Bronchial epithelial cell (primary cell): Measurements from ENCODE around the gene PPP2R5C. TPM values are rescaled to one million over a fixed set of nuclear protein-coding genes. Genes with fewer than 3 reads are reported as not detected.

Experiments
- DNase-seq: peaks from one replicate; pipeline ENCODE4 v3.0.0-alpha.2; 2010; ENCODE audit warnings: low read depth
- FAIRE-seq: peaks from 2 replicates; lab custom pipeline; 2011; peaks lifted over from hg19 to GRCh38; lab: Jason Lieb, UNC
- H3K27me3 ChIP-seq: 2 replicates; pipeline ENCODE4 v1.5.1; 2011; ENCODE audit warnings: low read length; ENCODE audit not compliant: control insufficient read depth, insufficient read depth
- H3K36me3 ChIP-seq: 2 replicates; pipeline ENCODE4 v1.5.1; 2011; ENCODE audit warnings: low read length; ENCODE audit not compliant: control insufficient read depth, insufficient read depth
- H3K4me3 ChIP-seq: 2 replicates; pipeline ENCODE4 v1.5.1; 2011; ENCODE audit warnings: mild to moderate bottlenecking, low read depth, low read length, control low read depth
- total RNA-seq: library from RNA; depleted of rRNA; stranded (reverse); fragments of >200 nt; gene quantifications from 2 replicates; pipeline ENCODE4 v1.2.1, GENCODE V29; 2014
- TF ChIP-seq, protein P1 (sequence below): IDR thresholded peaks from 2 replicates; pipeline ENCODE4 v1.5.1; 2011; ENCODE audit warnings: mild to moderate bottlenecking, moderate library complexity, low read length, control low read depth, inconsistent platforms; ENCODE audit not compliant: insufficient read depth, severe bottlenecking

Gene PPP2R5C
- total RNA-seq, 1 donor from 2014 or later = 71.3 TPM

DNA sequence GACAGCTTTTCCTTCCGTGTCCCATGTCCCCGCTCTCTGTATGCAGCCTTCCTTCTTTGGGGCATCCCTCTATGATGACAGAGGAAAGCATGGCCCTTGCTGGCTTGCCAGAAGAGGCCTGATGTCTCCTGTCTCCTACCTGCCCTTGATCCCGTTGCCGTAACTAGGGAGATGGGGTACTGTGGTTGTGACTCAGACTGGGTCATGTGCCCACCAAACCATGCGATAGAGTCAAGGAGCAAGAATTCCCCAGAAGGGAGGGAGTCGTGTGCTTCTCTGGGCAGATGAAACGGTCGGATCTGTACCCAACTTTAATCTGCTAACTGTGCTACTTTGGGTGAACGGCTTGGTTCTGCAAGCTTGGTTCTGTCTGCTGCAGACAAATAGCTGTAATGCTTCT, 103.8 kb downstream of the PPP2R5C start:
- Histone ChIP-seq H3K36me3 (peaks cover 4% of the 10 kb centered on the region), H3K27me3 (no peaks in the 10 kb centered on the region), H3K4me3 (no peak overlapping the region)
- no peak for FAIRE-seq
- DNase-seq = no peak
- TF ChIP-seq, protein P1, sequence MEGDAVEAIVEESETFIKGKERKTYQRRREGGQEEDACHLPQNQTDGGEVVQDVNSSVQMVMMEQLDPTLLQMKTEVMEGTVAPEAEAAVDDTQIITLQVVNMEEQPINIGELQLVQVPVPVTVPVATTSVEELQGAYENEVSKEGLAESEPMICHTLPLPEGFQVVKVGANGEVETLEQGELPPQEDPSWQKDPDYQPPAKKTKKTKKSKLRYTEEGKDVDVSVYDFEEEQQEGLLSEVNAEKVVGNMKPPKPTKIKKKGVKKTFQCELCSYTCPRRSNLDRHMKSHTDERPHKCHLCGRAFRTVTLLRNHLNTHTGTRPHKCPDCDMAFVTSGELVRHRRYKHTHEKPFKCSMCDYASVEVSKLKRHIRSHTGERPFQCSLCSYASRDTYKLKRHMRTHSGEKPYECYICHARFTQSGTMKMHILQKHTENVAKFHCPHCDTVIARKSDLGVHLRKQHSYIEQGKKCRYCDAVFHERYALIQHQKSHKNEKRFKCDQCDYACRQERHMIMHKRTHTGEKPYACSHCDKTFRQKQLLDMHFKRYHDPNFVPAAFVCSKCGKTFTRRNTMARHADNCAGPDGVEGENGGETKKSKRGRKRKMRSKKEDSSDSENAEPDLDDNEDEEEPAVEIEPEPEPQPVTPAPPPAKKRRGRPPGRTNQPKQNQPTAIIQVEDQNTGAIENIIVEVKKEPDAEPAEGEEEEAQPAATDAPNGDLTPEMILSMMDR = no peak

DNA sequence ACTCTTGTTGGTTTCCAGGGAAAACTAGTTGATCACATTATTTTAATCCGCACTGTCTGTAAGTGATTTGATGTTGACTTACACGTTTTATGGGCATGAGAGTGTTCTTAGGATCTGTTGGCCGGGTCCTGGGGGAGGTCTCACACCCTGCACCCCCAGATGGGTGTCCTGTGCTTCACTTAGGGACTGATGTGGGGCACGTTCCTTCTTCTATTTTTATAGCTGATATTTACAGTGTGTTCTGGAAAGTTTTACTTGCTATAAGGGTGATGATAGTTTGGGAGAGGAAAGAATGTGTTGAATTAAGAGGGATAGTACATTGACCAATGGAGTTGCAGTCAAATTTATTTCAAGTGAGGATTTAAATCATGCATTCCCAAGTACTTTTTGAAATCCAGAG, 106.3 kb downstream of the PPP2R5C start:
- TF ChIP-seq, protein P1 = no peak
- H3K4me3 ChIP-seq = no peak overlapping the region
- FAIRE-seq (no peak), DNase-seq (no peak)
- peaks cover 1% of the 10 kb centered on the region for H3K36me3 ChIP-seq
- no peaks in the 10 kb centered on the region for H3K27me3 ChIP-seq

DNA sequence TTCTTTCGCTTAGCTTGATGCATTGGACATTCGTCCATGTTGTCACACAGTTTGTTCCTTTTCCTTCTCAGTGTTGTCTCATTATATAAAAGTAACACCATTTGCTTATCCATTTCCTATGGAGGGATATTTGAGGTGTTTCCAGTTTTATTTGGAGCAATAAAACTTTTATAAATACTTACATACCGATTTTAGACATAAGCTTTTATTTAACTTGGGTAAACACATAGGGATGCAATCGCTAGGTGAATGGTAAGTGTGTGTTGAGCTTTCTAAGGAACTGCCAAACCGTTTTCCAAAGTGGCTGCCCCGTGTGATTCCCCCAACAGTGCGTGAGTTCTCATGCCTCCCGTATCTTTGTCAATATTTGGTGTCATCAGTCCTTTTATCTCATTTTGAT, 107.7 kb downstream of the PPP2R5C start:
- TF ChIP-seq, protein P1 = no peak
- DNase-seq (no peak), FAIRE-seq (no peak)
- no peaks in the 10 kb centered on the region for H3K27me3 ChIP-seq
- no peak overlapping the region for H3K4me3 ChIP-seq
- peaks cover 1% of the 10 kb centered on the region for H3K36me3 ChIP-seq

DNA sequence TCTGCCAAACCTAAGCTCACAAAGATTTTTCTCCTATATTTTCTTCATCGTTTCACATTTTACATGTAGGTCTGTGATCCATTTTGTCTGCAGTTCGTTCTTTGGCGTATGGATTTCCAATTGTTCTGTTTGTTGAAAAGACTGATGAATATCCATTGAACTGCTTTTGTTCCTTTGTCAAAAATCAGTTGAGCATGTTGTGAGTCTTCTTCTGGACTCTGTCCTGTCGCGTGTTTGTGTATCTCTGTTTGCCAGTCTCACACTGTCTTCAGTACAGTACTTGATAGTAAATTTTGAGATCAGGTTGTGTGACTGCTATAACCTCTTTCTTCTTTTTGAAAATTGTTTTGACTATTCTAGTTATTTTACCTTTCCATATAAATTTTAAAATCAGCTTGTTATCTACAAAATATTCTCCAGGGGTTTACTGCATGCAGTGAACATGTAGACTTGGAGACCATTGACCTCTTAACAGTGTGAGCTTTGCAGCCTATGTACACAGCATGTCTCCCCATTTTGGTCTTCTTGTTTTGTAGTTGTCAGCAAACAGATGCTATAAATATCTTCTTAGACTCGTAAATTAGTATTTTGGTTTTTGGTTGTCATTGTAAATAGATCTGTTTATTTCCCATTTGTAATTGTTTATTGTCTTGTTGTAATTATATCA, 108.9 kb downstream of the PPP2R5C start:
- H3K36me3 ChIP-seq = no peaks in the 10 kb centered on the region
- no peak overlapping the region for H3K4me3 ChIP-seq
- H3K27me3 ChIP-seq = no peaks in the 10 kb centered on the region
- FAIRE-seq (no peak), DNase-seq (no peak)
- TF ChIP-seq, protein P1 = no peak

DNA sequence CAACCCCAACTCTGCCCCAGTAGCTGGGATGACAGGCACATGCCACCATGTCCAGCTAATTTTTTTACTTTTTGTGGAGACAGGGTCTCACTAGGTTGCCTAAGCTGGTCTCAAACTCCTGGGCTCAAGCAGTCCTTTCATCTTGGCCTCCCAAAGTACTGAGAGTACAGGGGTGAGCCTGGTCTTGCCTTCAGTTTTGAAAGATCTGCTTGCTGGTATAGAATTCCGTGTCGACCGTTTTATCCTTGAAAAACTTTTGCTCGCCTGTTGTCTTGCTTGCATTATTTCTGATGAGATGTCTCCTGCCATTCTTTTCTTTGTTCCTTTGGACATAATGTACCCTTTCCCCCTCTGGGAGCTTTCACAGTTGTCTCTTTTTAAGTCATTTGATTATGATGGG, 110.8 kb downstream of the PPP2R5C start:
- TF ChIP-seq, protein P1 = no peak
- no peak for FAIRE-seq
- H3K36me3 ChIP-seq = no peaks in the 10 kb centered on the region
- no peak overlapping the region for H3K4me3 ChIP-seq
- H3K27me3 ChIP-seq = no peaks in the 10 kb centered on the region
- no peak for DNase-seq
